ENCODE data around the gene GTPBP6. TPM values are rescaled to one million over a fixed set of nuclear protein-coding genes. Genes with fewer than 3 reads are reported as not detected.

The GTPBP6 gene
- total RNA-seq, 4 donors from 2014 or later: 25.7 to 35.3 (median 34.0) TPM

GRCh38 chrX:350534-351323 is 32.1 kb upstream of the GTPBP6 start:
- no peak for TF ChIP-seq CTCF (IDR thresholded peaks at IDR 0.05)
- DNase-seq (ENCODE audit: low spot score) (no peak), ATAC-seq (ENCODE audit: low FRiP score) (no peak)

- TF ChIP-seq CTCF (IDR thresholded peaks at IDR 0.05): no peak
- DNase-seq (ENCODE audit: low spot score) (no peak), ATAC-seq (ENCODE audit: low FRiP score) (no peak)
Measured at GRCh38 chrX:350148-350533, 31.5 kb upstream of the GTPBP6 start.

GRCh38 chrX:349702-350101 is 31.1 kb upstream of the GTPBP6 start:
- no peak for TF ChIP-seq CTCF (IDR thresholded peaks at IDR 0.05)
- DNase-seq (ENCODE audit: low spot score): no peak
- ATAC-seq (ENCODE audit: low FRiP score): no peak

GRCh38 chrX:349196-349595 is 30.6 kb upstream of the GTPBP6 start:
- ATAC-seq (ENCODE audit: low FRiP score): no peak
- TF ChIP-seq CTCF (IDR thresholded peaks at IDR 0.05): no peak
- no peak for DNase-seq (ENCODE audit: low spot score)

- DNase-seq (ENCODE audit: low spot score): no peak
- no peak for ATAC-seq (ENCODE audit: low FRiP score)
Measured at GRCh38 chrX:348461-349117, 30.0 kb upstream of the GTPBP6 start.

GRCh38 chrX:347351-348117 is 28.9 kb upstream of the GTPBP6 start:
- ATAC-seq (ENCODE audit: low FRiP score): no peak

More at GRCh38 chrX:348461-349117, 30.0 kb upstream of the GTPBP6 start:
- no peak for TF ChIP-seq CTCF (IDR thresholded peaks at IDR 0.05)

More at GRCh38 chrX:347351-348117, 28.9 kb upstream of the GTPBP6 start:
- no peak for TF ChIP-seq CTCF (IDR thresholded peaks at IDR 0.05)
- DNase-seq (ENCODE audit: low spot score): no peak

Data from omental fat pad (tissue), 4 donors.